Epithelial cell of proximal tubule (primary cell): ENCODE measurements around the gene GOSR2. TPM values are rescaled to one million over a fixed set of nuclear protein-coding genes. Genes with fewer than 3 reads are reported as not detected.
"Not testable (repeated sequence)": the region's sequence is repeated elsewhere in the genome, so short reads cannot be mapped to it uniquely, and the experiment has no call there.

Experiments used
- DNase-seq: peaks from one replicate; pipeline ENCODE4 v3.0.0-alpha.2; 2011; ENCODE audit warnings: low read depth
- H3K4me3 ChIP-seq: 2 replicates; pipeline ENCODE4 v1.5.1; 2011; ENCODE audit warnings: low read depth, mild to moderate bottlenecking, low read length
- CTCF ChIP-seq: conservative IDR thresholded peaks from 2 replicates; pipeline ENCODE4 v1.5.1; 2012; ENCODE audit warnings: low read depth, mild to moderate bottlenecking, low read length
- total RNA-seq: library from RNA; depleted of rRNA; stranded (reverse); fragments of >200 nt; gene quantifications from 2 replicates; pipeline ENCODE4 v1.2.3, GENCODE V29; 2015

GOSR2 gene
- total RNA-seq, 1 donor from 2014 or later, result 15.6 TPM

- no peak for DNase-seq
- TF ChIP-seq CTCF, result no peak
Measured at GRCh38 chr17:46915596-46915995, 7.4 kb upstream of the GOSR2 start.

GRCh38 chr17:46916211-46916610, 6.7 kb upstream of the GOSR2 start:
- no peak for TF ChIP-seq CTCF
- no peak overlapping the region for H3K4me3 ChIP-seq
- DNase-seq, result no peak

More at GRCh38 chr17:46915596-46915995, 7.4 kb upstream of the GOSR2 start:
- H3K4me3 ChIP-seq, result no peak overlapping the region

DNA sequence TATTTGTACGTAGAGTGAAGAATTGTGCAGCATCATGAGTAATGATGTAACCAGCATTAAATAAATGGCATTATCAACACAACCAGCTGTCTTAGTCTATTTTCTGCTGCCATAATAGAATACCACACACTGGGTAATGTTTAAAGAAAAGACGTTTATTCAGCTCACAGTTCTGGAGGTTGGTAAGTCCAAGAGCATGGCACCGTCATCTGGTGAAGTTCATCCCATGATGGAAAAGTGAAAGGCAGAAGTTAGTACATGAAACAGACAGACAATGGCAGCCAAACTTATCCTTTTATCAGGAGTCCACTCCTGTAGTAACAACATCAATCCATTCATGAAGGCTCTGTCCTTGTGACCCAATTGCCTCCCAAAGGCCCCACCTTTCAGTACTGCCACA, 6.3 kb upstream of the GOSR2 start:
- TF ChIP-seq CTCF, result no peak
- no peak overlapping the region for H3K4me3 ChIP-seq

DNA sequence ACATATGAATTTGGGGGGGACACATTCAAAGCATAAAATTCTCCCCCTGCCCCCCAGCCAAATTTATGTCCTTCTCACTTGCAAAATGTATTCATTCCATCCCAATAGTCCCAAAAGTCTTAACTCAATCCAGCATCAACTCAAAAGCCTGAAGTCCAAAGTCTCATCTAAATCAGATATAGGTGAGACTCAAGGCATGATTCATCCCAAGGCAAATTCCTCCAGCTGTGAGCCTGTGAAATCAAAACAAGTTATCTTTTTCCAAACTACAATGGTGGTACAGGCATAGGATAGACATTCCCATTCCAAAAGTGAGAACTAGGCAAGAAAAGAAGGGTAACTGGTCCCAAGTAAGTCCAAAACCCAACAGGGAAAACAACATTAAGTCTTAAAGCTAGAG, 5.9 kb upstream of the GOSR2 start:
- no peak for TF ChIP-seq CTCF
- DNase-seq, result no peak
- no peak overlapping the region for H3K4me3 ChIP-seq

More for the DNA sequence above, 6.3 kb upstream of the GOSR2 start:
- no peak for DNase-seq

DNA sequence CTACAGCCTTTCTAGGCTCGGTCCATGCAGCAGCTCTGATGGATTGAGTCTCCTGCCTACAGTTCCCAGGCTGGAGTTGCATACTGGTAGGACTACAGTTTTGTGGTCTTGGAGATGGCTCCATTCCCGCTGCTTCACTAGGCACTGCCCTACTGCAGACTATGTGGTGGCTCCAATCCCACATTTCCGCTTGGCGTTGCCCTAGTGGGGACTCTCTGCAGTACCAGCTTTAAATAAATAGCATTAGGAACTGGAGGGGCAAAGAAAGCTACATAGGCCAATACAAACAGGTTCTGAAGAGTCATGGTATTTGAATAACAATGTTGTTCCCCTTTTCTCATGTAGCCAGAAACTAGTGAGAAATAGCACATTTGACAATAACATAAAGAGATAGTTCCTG, 5.4 kb upstream of the GOSR2 start:
- no peak for DNase-seq
- no peak for TF ChIP-seq CTCF
- no peak overlapping the region for H3K4me3 ChIP-seq

DNA sequence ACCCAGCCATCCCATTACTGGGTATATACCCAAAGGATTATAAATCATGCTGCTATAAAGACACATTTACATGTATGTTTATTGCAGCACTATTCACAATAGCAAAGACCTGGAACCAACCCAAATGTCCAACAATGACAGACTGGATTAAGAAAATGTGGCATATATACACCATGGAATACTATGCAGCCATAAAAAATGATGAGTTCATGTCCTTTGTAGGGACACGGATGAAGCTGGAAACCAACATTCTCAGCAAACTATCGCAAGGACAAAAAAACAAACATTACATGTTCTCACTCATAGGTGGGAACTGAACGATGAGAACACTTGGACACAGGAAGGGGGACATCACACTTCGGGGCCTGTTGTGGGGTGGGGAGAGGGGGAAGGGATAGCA, 998 bp upstream of the GOSR2 start:
- H3K4me3 ChIP-seq, result peak overlapping the region; percentile 98
- DNase-seq, result not testable (repeated sequence)

- no peak for TF ChIP-seq CTCF
- H3K4me3 ChIP-seq, result peak overlapping the region; percentile 98
- DNase-seq, result no peak
Measured at GRCh38 chr17:46922487-46922803, 515 bp upstream of the GOSR2 start.
